WERI-Rb-1 (cell line): Measurements from ENCODE around the gene TMEM8B.
"Not testable (repeated sequence)": the region's sequence is repeated elsewhere in the genome, so short reads cannot be mapped to it uniquely, and the experiment has no call there.

Experiments used
- DNase-seq: peaks from one replicate; pipeline ENCODE4 v3.0.0-alpha.2; 2020
- H3K27ac ChIP-seq: fragments of 250-450 bp; sonication (Bioruptor Pico); 2 replicates; pipeline ENCODE4 v1.5.1; 2020; ENCODE audit warnings: mild to moderate bottlenecking, moderate library complexity
- H3K27me3 ChIP-seq: fragments of 250-450 bp; sonication (Bioruptor Pico); 2 replicates; pipeline ENCODE4 v1.5.1; 2021; ENCODE audit warnings: mild to moderate bottlenecking, low read depth, moderate library complexity; ENCODE audit not compliant: insufficient read depth, severe bottlenecking
- H3K36me3 ChIP-seq: fragments of 250-450 bp; sonication (Bioruptor Pico); 2 replicates; pipeline ENCODE4 v1.5.1; 2020; ENCODE audit warnings: mild to moderate bottlenecking, moderate library complexity
- H3K4me3 ChIP-seq: 2 replicates; pipeline ENCODE4 v1.5.1; 2011; ENCODE audit warnings: low read depth, mild to moderate bottlenecking, control low read depth, low read length
- H3K9me3 ChIP-seq: fragments of 250-450 bp; sonication (Bioruptor Pico); 2 replicates; pipeline ENCODE4 v1.5.1; 2021; ENCODE audit warnings: mild to moderate bottlenecking, moderate library complexity; ENCODE audit not compliant: severe bottlenecking
- TF ChIP-seq, protein P1 (sequence below): IDR thresholded peaks from 2 replicates; pipeline ENCODE4 v1.5.1; 2011; ENCODE audit warnings: low read depth, mild to moderate bottlenecking, control low read depth, inconsistent platforms, low read length

The TMEM8B gene

GRCh38 chr9:35871545-35871944 lies 42.5 kb downstream of the TMEM8B start:
- TF ChIP-seq, protein P1, sequence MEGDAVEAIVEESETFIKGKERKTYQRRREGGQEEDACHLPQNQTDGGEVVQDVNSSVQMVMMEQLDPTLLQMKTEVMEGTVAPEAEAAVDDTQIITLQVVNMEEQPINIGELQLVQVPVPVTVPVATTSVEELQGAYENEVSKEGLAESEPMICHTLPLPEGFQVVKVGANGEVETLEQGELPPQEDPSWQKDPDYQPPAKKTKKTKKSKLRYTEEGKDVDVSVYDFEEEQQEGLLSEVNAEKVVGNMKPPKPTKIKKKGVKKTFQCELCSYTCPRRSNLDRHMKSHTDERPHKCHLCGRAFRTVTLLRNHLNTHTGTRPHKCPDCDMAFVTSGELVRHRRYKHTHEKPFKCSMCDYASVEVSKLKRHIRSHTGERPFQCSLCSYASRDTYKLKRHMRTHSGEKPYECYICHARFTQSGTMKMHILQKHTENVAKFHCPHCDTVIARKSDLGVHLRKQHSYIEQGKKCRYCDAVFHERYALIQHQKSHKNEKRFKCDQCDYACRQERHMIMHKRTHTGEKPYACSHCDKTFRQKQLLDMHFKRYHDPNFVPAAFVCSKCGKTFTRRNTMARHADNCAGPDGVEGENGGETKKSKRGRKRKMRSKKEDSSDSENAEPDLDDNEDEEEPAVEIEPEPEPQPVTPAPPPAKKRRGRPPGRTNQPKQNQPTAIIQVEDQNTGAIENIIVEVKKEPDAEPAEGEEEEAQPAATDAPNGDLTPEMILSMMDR, result no peak
- H3K4me3 ChIP-seq, result no peak overlapping the region
- no peaks in the 10 kb centered on the region for H3K36me3 ChIP-seq
- no peak for DNase-seq
- no peak overlapping the region for H3K27ac ChIP-seq
- H3K27me3 ChIP-seq, result no peaks in the 10 kb centered on the region
- no peaks in the 10 kb centered on the region for H3K9me3 ChIP-seq

- Histone ChIP-seq H3K9me3 (no peaks in the 10 kb centered on the region), H3K27me3 (no peaks in the 10 kb centered on the region), H3K4me3 (no peak overlapping the region), H3K27ac (no peak overlapping the region), H3K36me3 (no peaks in the 10 kb centered on the region)
- DNase-seq, result no peak
- TF ChIP-seq, protein P1, result no peak
These were observed 43.5 kb downstream of the TMEM8B start for GRCh38 chr9:35872505-35872904.

GRCh38 chr9:35882263-35882848 lies 53.3 kb downstream of the TMEM8B start:
- TF ChIP-seq, protein P1, result peak; percentile 82
- Histone ChIP-seq H3K9me3 (no peaks in the 10 kb centered on the region), H3K27ac (no peak overlapping the region), H3K4me3 (no peak overlapping the region), H3K27me3 (no peaks in the 10 kb centered on the region), H3K36me3 (no peaks in the 10 kb centered on the region)
- peak; percentile 84 for DNase-seq

DNA sequence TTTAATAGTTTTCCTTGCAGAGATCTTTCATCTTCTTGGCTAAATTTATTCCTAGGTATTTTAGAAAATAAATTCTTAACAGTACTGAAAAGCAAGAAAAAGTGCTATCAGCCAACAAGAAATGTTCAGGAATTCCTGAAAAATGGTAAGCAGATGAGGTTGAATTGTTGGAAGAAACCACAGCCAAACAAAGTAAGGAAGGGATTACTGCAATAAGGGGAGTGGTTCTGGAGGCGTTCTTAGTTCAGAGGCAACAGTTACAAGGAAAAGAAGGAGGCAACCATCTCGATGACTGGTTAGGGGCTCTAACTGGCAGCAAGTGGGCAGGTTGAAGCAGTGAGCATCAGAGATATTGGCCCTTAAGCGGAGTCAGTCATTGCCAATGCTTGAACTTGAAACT lies 54.0 kb downstream of the TMEM8B start:
- no peak overlapping the region for H3K27ac ChIP-seq
- TF ChIP-seq, protein P1, result no peak
- no peaks in the 10 kb centered on the region for H3K27me3 ChIP-seq
- no peaks in the 10 kb centered on the region for H3K9me3 ChIP-seq
- no peaks in the 10 kb centered on the region for H3K36me3 ChIP-seq
- DNase-seq, result no peak
- no peak overlapping the region for H3K4me3 ChIP-seq

- DNase-seq, H3K9me3 ChIP-seq, H3K36me3 ChIP-seq, H3K4me3 ChIP-seq, H3K27me3 ChIP-seq, H3K27ac ChIP-seq: not testable (repeated sequence)
These were observed 55.9 kb downstream of the TMEM8B start for GRCh38 chr9:35884908-35885307.

GRCh38 chr9:35891646-35892045 lies 62.6 kb downstream of the TMEM8B start:
- Histone ChIP-seq H3K4me3 (no peak overlapping the region), H3K9me3 (no peaks in the 10 kb centered on the region), H3K36me3 (no peaks in the 10 kb centered on the region), H3K27ac (no peak overlapping the region), H3K27me3 (no peaks in the 10 kb centered on the region)
- no peak for DNase-seq
- TF ChIP-seq, protein P1, result no peak
